ENCODE data around the gene TGFBR3.

Gene TGFBR3

DNA sequence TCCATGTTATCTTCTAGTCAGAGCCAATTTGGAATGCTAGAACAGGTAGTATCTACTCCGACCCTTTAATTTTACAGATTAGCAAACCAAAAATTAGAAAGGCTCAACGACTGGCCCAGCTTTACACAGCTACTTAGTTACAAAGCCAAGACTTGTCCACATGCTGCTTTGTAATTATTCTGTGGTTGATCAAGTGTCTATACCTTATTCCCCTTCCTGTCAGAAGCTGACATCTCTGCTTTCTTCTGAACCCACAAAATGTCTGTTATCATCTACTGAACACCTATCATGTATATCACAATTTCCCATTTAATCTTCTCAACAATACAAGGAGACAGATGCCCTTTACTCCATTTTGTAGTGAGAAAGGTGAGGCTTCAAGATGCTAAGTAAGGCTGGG lies 15.6 kb downstream of the TGFBR3 start:
- no peaks in the 10 kb centered on the region for H3K36me3 ChIP-seq (ENCODE audit: insufficient read depth)
- H3K27ac ChIP-seq = no peak overlapping the region
- H3K9ac ChIP-seq = no peak overlapping the region
- H3K27me3 ChIP-seq (ENCODE audit: insufficient read depth, low read depth) = no peaks in the 10 kb centered on the region
- no peak overlapping the region for H2AFZ ChIP-seq (ENCODE audit: low read depth)
- H3K79me2 ChIP-seq (ENCODE audit: insufficient read depth, low read depth) = no peaks in the 10 kb centered on the region
- no peaks in the 10 kb centered on the region for H4K20me1 ChIP-seq (ENCODE audit: insufficient read depth)
- TF ChIP-seq CTCF (conservative IDR thresholded peaks at IDR 0.05; ENCODE audit: low read depth, low read length) = no peak
- peaks cover 33% of the 10 kb centered on the region for H3K4me1 ChIP-seq (ENCODE audit: low read depth, poor library complexity, severe bottlenecking)
- H3K4me3 ChIP-seq (IDR thresholded peaks at IDR 0.05; ENCODE audit: insufficient read depth, low read depth, low read length) = no peak overlapping the region
- no peak overlapping the region for H3K4me2 ChIP-seq

- H3K4me2 ChIP-seq = no peak overlapping the region
- H3K4me1 ChIP-seq (ENCODE audit: low read depth, poor library complexity, severe bottlenecking) = peaks cover 16% of the 10 kb centered on the region
- no peaks in the 10 kb centered on the region for H3K79me2 ChIP-seq (ENCODE audit: insufficient read depth, low read depth)
- no peaks in the 10 kb centered on the region for H3K36me3 ChIP-seq (ENCODE audit: insufficient read depth)
- no peak overlapping the region for H3K27ac ChIP-seq
- H3K9ac ChIP-seq = no peak overlapping the region
- no peak overlapping the region for H2AFZ ChIP-seq (ENCODE audit: low read depth)
- H3K27me3 ChIP-seq (ENCODE audit: insufficient read depth, low read depth) = no peaks in the 10 kb centered on the region
- TF ChIP-seq CTCF (conservative IDR thresholded peaks at IDR 0.05; ENCODE audit: low read depth, low read length) = no peak
- H4K20me1 ChIP-seq (ENCODE audit: insufficient read depth) = no peaks in the 10 kb centered on the region
- no peak overlapping the region for H3K4me3 ChIP-seq (IDR thresholded peaks at IDR 0.05; ENCODE audit: insufficient read depth, low read depth, low read length)
Observed at GRCh38 chr1:91866425-91866824, 19.5 kb downstream of the TGFBR3 start.

- Histone ChIP-seq H3K27ac (no peak overlapping the region), H3K9ac (no peak overlapping the region), H3K4me3 (IDR thresholded peaks at IDR 0.05; ENCODE audit: insufficient read depth, low read depth, low read length) (no peak overlapping the region), H2AFZ (ENCODE audit: low read depth) (no peak overlapping the region), H3K4me1 (ENCODE audit: low read depth, poor library complexity, severe bottlenecking) (peaks cover 23% of the 10 kb centered on the region), H3K4me2 (no peak overlapping the region), H3K79me2 (ENCODE audit: insufficient read depth, low read depth) (no peaks in the 10 kb centered on the region), H3K36me3 (ENCODE audit: insufficient read depth) (no peaks in the 10 kb centered on the region), H3K27me3 (ENCODE audit: insufficient read depth, low read depth) (no peaks in the 10 kb centered on the region), H4K20me1 (ENCODE audit: insufficient read depth) (no peaks in the 10 kb centered on the region)
- TF ChIP-seq CTCF (conservative IDR thresholded peaks at IDR 0.05; ENCODE audit: low read depth, low read length) = no peak
Observed at GRCh38 chr1:91864017-91864700, 21.8 kb downstream of the TGFBR3 start.

GRCh38 chr1:91863498-91863897 lies 22.5 kb downstream of the TGFBR3 start:
- TF ChIP-seq CTCF (conservative IDR thresholded peaks at IDR 0.05; ENCODE audit: low read depth, low read length) = no peak
- H3K4me2 ChIP-seq = no peak overlapping the region
- peaks cover 22% of the 10 kb centered on the region for H3K4me1 ChIP-seq (ENCODE audit: low read depth, poor library complexity, severe bottlenecking)
- H3K9ac ChIP-seq = no peak overlapping the region
- H4K20me1 ChIP-seq (ENCODE audit: insufficient read depth) = no peaks in the 10 kb centered on the region
- H3K36me3 ChIP-seq (ENCODE audit: insufficient read depth) = no peaks in the 10 kb centered on the region
- H2AFZ ChIP-seq (ENCODE audit: low read depth) = no peak overlapping the region
- H3K4me3 ChIP-seq (IDR thresholded peaks at IDR 0.05; ENCODE audit: insufficient read depth, low read depth, low read length) = no peak overlapping the region
- H3K27me3 ChIP-seq (ENCODE audit: insufficient read depth, low read depth) = no peaks in the 10 kb centered on the region
- H3K79me2 ChIP-seq (ENCODE audit: insufficient read depth, low read depth) = no peaks in the 10 kb centered on the region
- H3K27ac ChIP-seq = no peak overlapping the region
